ENCODE results near the gene ALOX5. TPM values are rescaled to one million over a fixed set of nuclear protein-coding genes. Genes with fewer than 3 reads are reported as not detected.
"Not testable (repeated sequence)": the region's sequence is repeated elsewhere in the genome, so short reads cannot be mapped to it uniquely, and the experiment has no call there.

ALOX5 gene
- total RNA-seq, 1 experiment from 2014 or later: 0.60 TPM

DNA sequence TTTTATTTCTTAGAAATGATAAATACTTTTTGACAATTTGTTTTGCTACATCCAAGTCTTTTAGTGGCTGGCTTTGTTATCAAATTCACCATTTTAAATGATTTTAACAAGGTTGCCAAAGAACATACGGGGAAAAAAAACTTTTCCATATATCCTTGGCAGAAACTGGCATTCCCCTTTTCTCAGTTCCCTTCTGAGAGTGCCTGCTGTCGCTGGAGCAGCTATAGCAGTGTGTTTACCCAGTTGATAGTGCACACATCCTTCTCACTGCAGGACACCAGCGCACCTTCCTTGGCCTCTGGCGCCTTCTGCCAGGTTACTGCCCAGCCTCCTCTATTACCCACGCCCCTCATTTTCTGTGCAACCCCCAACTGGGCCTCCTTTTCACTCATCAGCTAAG, 94.1 kb downstream of the ALOX5 start:
- no peak for DNase-seq (ENCODE audit: low spot score)

DNA sequence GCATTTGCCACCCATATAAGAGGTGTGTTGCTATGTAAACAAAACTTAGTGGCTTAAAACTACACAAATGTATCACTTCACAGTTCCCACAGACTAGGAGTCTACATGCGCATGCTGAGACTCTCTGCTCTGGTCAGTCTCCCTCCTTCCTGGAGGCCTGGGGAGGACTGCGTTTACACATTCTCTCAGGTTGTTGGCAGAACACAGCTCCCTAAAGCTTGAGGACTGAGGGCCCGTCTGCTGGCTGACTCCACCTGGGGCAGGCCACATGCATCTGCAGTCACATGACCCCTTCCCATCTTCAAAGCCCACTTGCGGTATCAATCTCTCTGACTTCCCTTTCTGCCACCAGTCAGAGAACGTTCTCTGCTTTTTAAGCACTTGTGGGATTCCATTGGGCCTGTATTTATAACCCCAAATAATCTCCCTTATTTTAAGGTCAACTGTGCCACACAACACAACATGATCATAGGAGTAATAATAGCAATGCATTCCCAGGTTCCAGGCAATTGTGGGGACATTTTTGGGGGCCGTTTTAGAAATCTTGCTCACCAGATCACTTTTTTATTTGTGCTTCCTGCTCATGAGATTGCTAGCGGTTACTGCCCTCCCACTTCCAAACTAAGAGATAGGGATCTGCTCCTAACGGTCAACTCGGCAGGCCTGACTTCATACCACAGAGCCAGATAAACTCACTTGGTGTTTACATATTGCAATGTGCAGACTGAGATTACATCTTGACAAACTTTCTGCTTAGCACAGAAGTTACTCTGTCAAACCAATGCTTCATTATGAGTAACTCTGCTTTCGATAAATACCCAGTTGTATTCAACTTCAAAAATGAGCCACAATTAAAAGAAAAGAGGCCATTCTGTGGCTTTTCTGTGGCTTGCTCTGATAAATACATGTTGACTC, 96.3 kb downstream of the ALOX5 start:
- peak; percentile 92 for DNase-seq (ENCODE audit: low spot score)

DNA sequence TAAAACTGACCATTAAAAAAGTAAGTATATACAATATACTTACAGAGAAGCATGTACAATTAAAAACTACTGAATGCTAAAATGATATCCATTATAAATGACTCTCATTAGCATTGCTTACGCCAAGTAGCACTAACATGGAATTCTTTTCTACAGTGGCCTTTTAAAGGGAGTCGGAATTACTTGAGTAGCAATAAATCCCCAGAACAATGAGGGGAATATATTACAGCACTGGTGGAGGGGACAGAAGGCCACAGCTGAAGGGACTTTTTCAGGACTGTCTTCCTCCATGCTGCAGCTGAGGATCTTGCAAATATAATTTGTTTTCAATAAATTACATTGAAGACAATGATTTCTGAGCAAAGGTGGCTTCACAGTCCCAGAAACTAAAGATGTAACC, 97.0 kb downstream of the ALOX5 start:
- no peak for DNase-seq (ENCODE audit: low spot score)

DNA sequence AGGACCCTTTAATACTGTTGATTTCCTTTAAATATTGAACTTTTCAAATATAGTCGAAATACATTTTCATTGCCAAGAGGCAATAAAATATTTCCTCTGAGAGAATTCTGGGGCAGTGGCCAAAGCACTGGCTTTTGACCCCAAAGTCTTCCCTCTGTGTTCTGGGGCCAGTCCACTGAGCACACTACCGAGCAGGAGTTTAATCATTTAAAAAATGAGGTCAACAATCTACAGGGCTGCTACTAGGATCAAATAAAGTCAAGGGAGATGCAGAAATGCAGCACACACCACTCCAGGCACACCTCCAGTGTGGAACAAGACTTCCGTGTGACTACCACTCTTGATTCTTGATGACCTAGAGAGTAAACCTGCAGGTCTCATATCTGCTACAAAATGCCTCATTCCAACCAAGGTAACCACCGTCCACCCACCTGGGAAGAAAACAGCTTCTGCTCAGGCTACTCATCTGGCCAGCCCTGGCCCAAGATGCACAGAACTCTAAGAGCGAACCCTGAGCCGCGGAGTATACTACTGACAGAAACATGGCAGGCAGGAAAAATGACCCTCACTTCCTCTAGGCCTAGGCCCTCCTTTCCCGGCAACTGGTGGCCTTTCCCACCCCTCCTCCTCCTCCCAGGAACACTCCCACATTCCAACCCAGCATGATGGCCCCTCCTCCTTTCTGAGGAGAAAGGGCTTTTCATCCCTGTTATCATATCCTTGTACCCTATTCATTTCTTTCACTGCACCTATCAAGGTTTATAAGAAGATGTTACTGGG, 97.7 kb downstream of the ALOX5 start:
- DNase-seq (ENCODE audit: low spot score): no peak

DNA sequence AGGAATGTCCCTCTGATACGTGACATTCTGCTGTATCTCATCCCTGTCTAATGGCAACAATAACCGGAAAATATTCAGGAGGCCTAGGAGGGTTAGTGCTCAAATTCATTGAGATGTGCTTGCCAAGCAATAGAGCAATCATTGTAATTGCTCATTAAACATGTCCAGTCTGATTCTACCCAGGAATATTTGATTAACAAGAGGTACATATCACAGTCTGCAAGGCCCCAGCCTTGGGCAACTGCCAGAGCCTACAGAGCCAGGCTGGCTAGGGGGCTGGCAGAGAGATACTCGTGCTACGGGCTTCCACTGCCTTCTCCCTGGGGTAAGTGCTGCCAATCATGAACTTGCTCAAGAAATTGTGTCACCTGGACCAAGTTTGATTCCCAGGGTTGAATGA, 99.1 kb downstream of the ALOX5 start:
- DNase-seq (ENCODE audit: low spot score): no peak

DNA sequence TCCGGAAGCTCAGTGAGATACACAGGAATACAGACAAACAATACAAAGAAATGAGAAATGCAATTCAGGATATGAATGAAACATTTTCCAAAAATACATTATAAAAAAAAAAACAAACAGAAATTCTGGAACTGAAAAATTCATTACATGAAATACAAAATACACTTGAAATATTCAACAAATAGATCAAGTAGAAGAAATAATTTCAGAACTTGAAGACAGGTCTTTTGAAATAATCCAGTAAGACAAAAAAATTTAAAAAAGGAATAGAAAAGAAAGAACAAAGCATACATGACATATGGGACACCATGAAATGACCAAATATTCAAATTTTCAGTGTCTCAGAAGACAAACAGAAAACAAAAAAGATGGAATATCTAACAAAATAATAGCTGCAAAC, 102.5 kb downstream of the ALOX5 start:
- DNase-seq (ENCODE audit: low spot score): no peak

DNA sequence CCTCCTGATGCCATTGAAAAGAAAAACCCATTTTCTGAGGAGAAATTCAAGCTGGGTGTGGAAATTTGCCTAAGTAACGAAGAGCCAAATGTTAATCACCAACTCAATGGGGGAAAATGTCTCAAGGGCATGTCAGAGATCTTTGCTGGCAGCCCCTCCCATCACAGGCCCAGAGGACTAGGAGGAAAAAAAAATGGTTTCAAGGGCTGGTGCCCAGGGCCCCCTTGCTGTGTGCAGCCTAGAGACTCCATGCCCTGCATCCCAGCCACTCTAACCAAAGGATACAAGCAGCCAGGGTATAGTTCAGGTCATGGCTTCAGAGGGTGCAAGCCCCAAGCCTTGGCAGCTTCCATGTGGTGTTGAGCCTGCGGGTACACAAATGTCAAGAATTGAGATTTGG, 106.3 kb downstream of the ALOX5 start:
- no peak for DNase-seq (ENCODE audit: low spot score)

DNA sequence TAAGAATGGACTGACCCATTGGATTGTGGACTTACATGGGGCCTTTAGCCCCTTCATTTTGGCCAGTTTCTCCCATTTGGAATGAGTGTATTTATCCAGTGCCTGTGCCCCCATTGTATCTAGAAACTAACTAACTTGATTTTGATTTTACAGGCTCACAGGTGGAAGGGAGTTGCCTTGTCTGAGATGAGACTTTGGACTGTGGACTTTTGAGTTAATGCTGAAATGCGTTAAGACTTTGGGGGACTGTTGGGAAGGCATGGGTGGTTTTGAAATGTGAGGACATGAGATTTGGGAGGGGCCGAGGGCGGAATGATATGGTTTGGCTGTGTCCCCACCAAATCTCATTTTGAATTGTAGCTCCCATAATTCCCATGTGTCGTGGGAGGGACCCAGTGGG, 107.1 kb downstream of the ALOX5 start:
- not testable (repeated sequence) for DNase-seq (ENCODE audit: low spot score)

DNA sequence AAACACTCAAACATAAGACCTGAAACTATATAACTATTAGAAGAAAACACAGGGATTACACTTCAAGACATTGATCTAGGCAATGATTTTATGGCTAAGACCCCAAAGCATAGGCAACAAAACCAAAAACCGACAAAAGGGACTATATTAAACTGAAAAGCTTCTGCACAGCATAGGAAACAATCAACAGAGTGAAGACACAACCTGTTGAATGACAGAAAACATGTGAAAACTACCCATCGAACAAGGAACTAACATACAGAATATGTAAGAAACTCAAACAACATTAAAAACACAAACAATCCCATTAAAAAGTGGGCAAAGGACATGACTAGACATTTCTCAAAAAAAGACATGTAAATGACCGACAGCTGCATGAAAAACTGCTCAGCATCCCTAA, 109.0 kb downstream of the ALOX5 start:
- DNase-seq (ENCODE audit: low spot score): no peak

DNA sequence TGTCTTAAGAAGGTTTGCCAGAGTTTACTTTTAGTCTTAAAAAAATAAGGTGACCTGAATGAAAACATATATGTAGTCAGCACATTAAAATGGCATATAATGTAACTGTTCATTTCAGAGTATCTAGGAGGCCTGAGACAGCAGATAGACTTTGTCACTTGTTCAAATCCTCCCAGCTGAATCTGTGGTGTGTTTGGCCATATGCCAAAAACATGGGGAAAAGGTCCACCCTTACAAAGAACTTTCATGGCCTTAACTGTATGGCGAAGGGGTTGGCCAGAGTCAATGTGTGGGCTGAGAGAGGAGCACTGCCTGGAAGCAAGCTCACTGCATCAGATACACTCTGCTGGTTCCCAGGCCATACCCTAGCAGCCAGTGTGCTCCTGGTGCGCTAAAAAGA, 113.7 kb downstream of the ALOX5 start:
- DNase-seq (ENCODE audit: low spot score): no peak

DNA sequence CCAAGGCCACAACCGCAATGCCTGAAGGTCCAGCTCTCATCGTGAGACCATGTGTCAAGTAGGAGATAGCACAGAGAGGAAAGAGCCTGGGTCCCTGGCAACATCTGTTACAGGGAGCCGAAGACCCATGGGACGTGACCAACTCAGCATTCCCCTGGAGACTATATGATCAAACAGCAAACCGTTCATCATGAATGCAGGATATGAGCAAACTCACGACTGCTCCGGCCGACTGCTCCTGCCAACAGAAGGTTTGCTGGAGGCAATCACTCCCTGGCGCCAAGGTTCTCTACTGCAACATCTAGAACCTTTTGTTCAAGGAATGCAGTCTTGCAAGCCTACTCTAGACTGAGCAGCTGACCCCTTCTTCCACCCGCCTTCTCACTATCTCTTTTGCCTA, 114.3 kb downstream of the ALOX5 start:
- no peak for DNase-seq (ENCODE audit: low spot score)

DNA sequence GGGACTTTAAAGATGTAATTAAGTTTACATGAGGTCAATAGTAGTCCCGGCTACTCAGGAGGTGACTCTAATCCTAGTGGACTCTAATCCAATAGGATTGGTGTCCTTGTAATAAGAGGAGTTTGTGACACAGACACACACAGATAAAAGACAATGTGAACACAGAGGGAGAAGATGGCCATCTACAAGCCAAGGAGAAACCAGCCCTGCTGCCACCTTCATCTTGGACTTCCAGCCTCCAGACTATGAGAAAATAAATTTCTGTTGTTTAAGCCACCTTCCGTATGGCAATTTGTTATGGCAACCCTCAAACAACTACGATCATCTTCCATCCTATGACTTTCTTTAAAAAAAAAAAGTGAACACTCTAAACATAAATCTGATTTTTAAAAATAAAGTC, 116.3 kb downstream of the ALOX5 start:
- no peak for DNase-seq (ENCODE audit: low spot score)

DNA sequence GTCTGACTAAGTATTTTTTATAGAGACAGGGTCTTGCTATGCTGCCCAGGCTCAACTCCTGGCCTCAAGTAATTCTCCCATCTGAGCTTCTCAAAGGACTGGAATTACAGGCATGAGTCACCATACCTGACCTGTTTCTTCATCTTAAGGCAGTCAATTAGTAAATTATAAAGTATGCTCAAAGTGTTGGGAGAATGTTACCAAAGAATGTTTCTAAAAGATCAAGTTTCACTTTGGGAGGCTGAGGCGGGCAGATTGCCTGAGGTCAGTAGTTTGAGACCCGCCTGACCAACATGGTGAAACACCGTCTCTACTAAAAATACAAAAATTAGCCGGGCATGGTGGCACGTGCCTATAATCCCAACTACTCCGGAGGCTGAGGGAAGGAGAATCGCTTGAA, 117.0 kb downstream of the ALOX5 start:
- DNase-seq (ENCODE audit: low spot score): no peak

Other genes starting within 250 kb of the ALOX5 start
- gene OR13A1, start 58.6 kb upstream of the ALOX5 start, total RNA-seq (2014; rRNA removed; shearing (Covaris generic)): not detected in 2 replicates